Panc1 (cell line): ENCODE results near the gene SFTPB. TPM values are rescaled to one million over a fixed set of nuclear protein-coding genes. Genes with fewer than 3 reads are reported as not detected.

Experiments
- ATAC-seq: fragments of 200-7000 bp; cut with Tn5 transposase; 2 replicates; pipeline ENCODE4 v1.9.1; 2020; ENCODE audit warnings: mild to moderate bottlenecking, moderate library complexity
- BruUV-seq: library from RNA; stranded (reverse); fragments of 400-500 nt; replicated peaks from 2 replicates; lab custom pipeline; 2021; lab: Mats Ljungman, UMichigan
- CTCF ChIA-PET: fragments of 300-600 bp; sonication (Branson Sonifier 250); formaldehyde crosslinking; loops from one replicate; lab custom pipeline; 2022; ENCODE audit warnings: antibody characterized with exemption; lab: Charles Lee
- POLR2A ChIA-PET: fragments of 300-600 bp; sonication (Branson Sonifier 250); formaldehyde crosslinking; loops from one replicate; lab custom pipeline; 2022; ENCODE audit warnings: antibody characterized with exemption; lab: Charles Lee
- DNase-seq: peaks from one replicate; pipeline ENCODE4 v3.0.0-alpha.2; 2010; ENCODE audit warnings: low read depth, low spot score
- H3K27ac ChIP-seq: 2 replicates; pipeline ENCODE4 v1.5.1; 2011; ENCODE audit warnings: mild to moderate bottlenecking, low read length, inconsistent platforms
- H3K27me3 ChIP-seq: fragments of 200-500 bp; sonication (Bioruptor generic); 2 replicates; pipeline ENCODE4 v1.6.0; 2014; ENCODE audit warnings: low read length, inconsistent platforms; ENCODE audit not compliant: control insufficient read depth, insufficient read depth
- H3K36me3 ChIP-seq: fragments of 200-500 bp; sonication (Bioruptor generic); 2 replicates; pipeline ENCODE4 v1.5.1; 2014; ENCODE audit warnings: inconsistent platforms, mild to moderate bottlenecking, low read length, moderate library complexity; ENCODE audit not compliant: control insufficient read depth, insufficient read depth
- H3K4me1 ChIP-seq: 2 replicates; pipeline ENCODE4 v1.5.1; 2011; ENCODE audit warnings: inconsistent platforms, mild to moderate bottlenecking, low read length, moderate library complexity; ENCODE audit not compliant: control insufficient read depth, insufficient read depth
- H3K4me3 ChIP-seq, 2 experiments: 2 replicates each; pipeline ENCODE4 v1.5.1; 2011 to 2012; ENCODE audit warnings: low read depth in 2 of 2, low read length in 2 of 2, mild to moderate bottlenecking in 2 of 2, inconsistent platforms in 1 of 2, moderate library complexity in 1 of 2
- H3K9me3 ChIP-seq: fragments of 200-500 bp; sonication (Bioruptor generic); 2 replicates; pipeline ENCODE4 v1.5.1; 2014; ENCODE audit warnings: low read depth, mild to moderate bottlenecking, inconsistent platforms, low read length, moderate library complexity; ENCODE audit not compliant: control insufficient read depth, insufficient read depth
- CTCF ChIP-seq: fragments of 450-650 bp; IDR thresholded peaks from 2 replicates; pipeline ENCODE4 v1.5.1; 2017; ENCODE audit warnings: mild to moderate bottlenecking
- POLR2AphosphoS5 ChIP-seq: IDR thresholded peaks from 2 replicates; pipeline ENCODE4 v1.6.1; 2012; ENCODE audit warnings: mild to moderate bottlenecking, low read depth, low read length, moderate library complexity
- REST ChIP-seq, 2 experiments: IDR thresholded peaks; 2 replicates each; pipeline ENCODE4 v1.6.1; 2011 to 2012; ENCODE audit warnings: low read depth in 2 of 2, control low read depth in 1 of 2, low read length in 1 of 2, mild to moderate bottlenecking in 1 of 2, moderate library complexity in 1 of 2; ENCODE audit not compliant: insufficient read depth in 1 of 2
- SIN3A ChIP-seq: IDR thresholded peaks from 2 replicates; pipeline ENCODE4 v1.6.1; 2012; ENCODE audit warnings: low read depth, mild to moderate bottlenecking, low read length, moderate library complexity, borderline replicate concordance; ENCODE audit not compliant: insufficient read depth
- TCF7L2 ChIP-seq: IDR thresholded peaks from 2 replicates; pipeline ENCODE4 v1.6.1; 2011; ENCODE audit warnings: mild to moderate bottlenecking, low read depth, low read length, inconsistent platforms
- in situ Hi-C: cut with HindIII; loops from 2 replicates; pipeline ENCODE4 v1.10.0; 2016; ENCODE audit warnings: low sequenced_read_pairs, low pct_unique_long_range_greater_than_20kb
- intact Hi-C: fragments of 100-400 bp; cut with micrococcal nuclease; formaldehyde crosslinking; loops from one replicate; pipeline ENCODE4 v1.10.0; 2022; ENCODE audit not compliant: unreplicated experiment
- total RNA-seq: library from RNA; stranded (reverse); gene quantifications from one replicate; pipeline ENCODE4 v1.2.1, GENCODE V29; 2021; ENCODE audit not compliant: unreplicated experiment

The SFTPB gene
- total RNA-seq, 1 experiment from 2014 or later, result 5.6 TPM

- CTCF ChIA-PET, result no interaction called here
- Histone ChIP-seq H3K4me3 (no peak overlapping the region), H3K27me3 (no peaks in the 10 kb centered on the region), H3K9me3 (no peaks in the 10 kb centered on the region), H3K36me3 (peaks cover 33% of the 10 kb centered on the region), H3K4me1 (no peaks in the 10 kb centered on the region), H3K27ac (no peak overlapping the region)
- no TSS peak for BruUV-seq
- POLR2A ChIA-PET, result interaction anchor here (0.7 kb wide), 1 partner anchor 161 kb away, joined by 4 read pairs; no protein-coding TSS in a partner anchor
- TF ChIP-seq REST (IDR thresholded peaks at IDR 0.05; ENCODE audit: insufficient read depth in 1 of 2, low read depth in 2 of 2, low read length in 1 of 2), result no peak
- no peak for TF ChIP-seq POLR2AphosphoS5
- TF ChIP-seq SIN3A, result no peak
- no peak for TF ChIP-seq TCF7L2
- TF ChIP-seq CTCF, result no peak
- DNase-seq (no peak), ATAC-seq (peak; percentile 54)
- in situ Hi-C loops (no loop called here), intact Hi-C loops (no loop called here)
Observed at GRCh38 chr2:85649201-85650190, 18.5 kb downstream of the SFTPB start.

- DNase-seq, result no peak
- TF ChIP-seq POLR2AphosphoS5 (no peak), SIN3A (no peak), TCF7L2 (no peak), REST (IDR thresholded peaks at IDR 0.05; ENCODE audit: insufficient read depth in 1 of 2, low read depth in 2 of 2, low read length in 1 of 2) (no peak)
- Histone ChIP-seq H3K4me3 (no peak overlapping the region), H3K4me1 (no peaks in the 10 kb centered on the region), H3K27me3 (no peaks in the 10 kb centered on the region), H3K36me3 (peaks cover 37% of the 10 kb centered on the region), H3K27ac (no peak overlapping the region), H3K9me3 (no peaks in the 10 kb centered on the region)
- intact Hi-C loops, result no loop called here
- ChIA-PET CTCF (interaction anchor here (0.6 kb wide), 2 partner anchors 8 to 34 kb away, joined by 3 read pairs; no protein-coding TSS in a partner anchor), POLR2A (no interaction called here)
- ATAC-seq, result peak; percentile 63
- BruUV-seq, result no TSS peak
- in situ Hi-C loops, result no loop called here
Observed at GRCh38 chr2:85648619-85649018, 19.4 kb downstream of the SFTPB start.
